HK-2 (cell line): ENCODE measurements around the gene CTNND1.

Source experiments
- DNase-seq: peaks from one replicate; pipeline ENCODE4 v3.0.0-alpha.2; 2018; ENCODE audit not compliant: unreplicated experiment

CTNND1 gene

DNA sequence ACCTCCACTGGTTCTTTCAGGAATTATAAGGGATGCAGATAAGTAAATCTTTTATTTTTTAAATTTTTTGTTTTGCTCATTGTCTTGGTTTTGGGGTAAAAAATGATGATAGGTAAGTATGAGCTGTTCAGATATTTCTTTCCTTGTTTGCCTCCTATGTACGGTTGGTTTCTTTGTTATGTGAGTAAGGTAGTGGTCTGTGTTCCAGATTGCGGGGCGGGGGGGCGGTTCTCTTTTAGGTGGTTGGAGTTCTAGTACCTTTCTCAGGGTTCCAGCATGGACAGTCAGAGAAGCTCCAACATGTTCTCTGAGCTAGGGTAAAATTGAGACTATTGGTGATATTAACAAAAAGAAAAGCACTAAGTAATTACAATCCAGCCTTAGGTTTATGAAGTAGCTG is 2.4 kb downstream of the CTNND1 start:
- DNase-seq, result no peak

DNA sequence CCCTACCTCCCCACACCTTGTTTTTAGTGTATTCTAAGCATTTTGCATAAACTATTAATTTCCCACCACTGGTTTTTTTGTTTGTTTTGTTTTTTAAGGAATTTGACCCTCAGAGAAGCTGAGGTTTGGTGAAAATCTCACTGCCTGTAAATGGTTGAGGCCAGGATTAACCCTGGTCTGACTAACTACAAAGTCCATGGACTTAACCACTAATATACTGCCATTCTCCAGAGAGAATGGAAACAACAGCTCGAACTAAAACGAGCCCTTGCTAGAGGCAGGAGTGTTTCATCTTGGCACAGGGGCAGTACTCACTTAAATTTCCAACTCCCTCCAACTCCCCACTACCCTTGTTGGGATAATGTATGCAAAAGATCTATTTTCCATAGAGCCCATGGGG is 3.0 kb downstream of the CTNND1 start:
- no peak for DNase-seq

DNA sequence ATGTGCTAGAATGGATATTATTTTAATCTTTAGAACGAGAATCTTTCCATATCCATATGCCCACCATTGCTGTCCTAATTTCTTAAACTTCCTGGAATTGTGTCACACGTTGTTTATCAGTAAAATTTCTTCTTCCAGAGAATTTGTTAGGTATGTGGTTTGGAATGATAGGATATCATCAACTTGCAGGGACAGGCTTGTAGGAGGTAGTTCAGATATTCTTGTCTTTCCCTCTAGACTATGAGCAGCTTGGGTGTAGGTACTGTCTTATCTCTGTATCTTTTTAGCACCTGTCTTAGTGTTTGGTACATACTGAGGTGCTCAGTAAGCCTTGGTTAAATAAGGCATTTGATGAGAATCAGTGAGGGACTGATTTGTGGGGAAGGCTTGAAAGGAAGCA is 3.4 kb downstream of the CTNND1 start:
- no peak for DNase-seq

DNA sequence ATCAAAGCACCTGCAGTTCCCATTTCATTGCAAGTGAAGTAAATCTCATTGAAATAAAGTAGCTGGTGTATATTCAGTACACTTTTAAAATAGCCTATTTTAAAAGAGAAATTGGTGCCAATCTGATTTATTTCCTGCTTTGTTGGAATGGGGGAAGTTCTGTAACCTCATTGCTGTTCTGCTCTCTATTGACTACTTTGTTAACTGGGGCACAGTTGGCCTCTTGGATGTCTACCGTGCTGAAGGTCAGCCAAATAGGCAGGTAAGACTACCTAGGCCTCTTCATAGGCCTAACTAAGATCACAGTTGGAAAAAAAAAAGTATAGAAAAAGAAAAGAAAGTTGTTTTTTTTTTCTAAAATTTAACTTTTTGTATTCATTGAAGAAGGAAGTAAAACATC is 9.2 kb downstream of the CTNND1 start:
- no peak for DNase-seq

DNA sequence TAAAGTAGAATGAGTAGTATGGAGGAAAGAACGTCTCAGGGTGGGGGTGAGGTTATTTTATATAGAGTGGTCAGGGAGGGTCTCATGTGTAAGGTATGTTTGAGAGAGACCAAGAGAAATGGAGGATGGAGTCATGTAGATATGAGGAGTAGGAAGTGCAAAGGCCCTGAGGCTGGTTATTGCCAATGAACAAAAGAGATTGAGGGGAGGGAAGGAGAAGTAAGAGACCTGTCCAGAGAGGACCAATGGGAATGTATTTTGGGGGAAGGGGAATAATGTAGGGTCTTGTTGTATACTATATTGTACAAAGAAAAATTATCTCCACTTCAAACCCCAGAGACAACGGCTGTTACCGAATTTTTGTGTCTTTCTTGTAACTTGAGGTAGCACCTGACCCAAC is 9.8 kb downstream of the CTNND1 start:
- DNase-seq, result no peak

DNA sequence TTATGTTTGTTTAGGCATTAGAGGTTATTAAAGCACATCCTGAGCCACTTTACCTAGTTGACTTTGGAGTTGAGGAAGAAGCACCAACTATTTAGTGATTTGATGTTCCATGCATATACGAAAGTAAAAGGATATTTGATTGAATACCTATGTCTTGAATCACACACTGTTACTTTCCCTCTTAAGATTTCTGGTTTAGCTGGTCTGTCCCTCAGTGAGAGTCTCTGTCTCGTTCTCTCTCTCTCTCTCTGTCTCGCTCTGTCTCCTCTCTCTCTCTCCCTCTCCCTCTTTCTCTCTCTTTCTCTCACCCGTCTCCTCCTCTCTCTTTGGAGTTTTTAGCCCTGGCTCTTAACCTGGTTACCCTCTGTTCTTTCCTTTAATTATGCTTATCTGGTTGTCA is 11.0 kb downstream of the CTNND1 start:
- DNase-seq, result no peak

DNA sequence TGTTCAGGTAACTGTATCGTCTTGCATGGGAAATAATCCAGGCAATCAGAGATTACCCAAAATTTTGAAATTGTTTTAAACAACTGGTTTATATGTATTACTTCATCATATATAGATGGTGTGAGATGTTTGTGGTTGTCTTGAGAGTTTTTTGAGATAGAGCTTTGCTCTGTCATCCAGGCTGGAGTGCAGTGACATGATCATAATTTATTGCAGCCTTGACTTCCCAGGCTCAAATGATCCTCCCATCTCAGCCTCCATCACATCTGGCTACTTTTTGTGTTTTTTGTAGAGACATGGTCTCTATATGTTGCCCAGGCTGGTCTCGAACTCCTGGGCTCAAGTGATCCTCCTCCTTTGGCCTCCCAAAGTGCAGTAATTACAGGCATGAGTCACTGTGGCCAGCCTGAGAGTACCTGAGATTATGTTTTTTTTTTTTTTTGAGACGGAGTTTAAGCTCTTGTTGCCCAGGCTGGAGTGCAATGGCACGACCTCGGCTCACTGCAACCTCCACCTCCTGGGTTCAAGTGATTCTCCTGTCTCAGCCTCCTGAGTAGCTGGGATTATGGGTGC is 11.5 kb downstream of the CTNND1 start:
- no peak for DNase-seq

DNA sequence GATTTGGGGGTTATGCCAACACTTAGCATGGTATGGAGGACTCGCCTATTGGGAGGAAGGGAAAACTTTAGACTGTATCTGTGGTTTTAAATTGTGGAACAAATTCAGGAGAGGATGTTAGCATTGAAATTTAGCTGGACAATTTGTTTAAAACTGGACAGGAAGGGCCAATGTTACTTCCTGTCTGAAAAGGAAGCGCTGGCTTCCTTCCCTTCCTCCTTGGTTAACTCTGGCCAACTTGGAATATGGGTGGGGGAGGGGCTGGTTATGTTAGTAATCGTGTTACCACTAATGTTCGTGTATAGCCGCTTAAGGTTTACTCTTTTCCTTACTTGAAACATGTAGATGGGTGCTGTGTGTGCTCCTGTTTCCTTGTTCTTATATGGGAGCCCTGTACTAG is 13.9 kb downstream of the CTNND1 start:
- no peak for DNase-seq

DNA sequence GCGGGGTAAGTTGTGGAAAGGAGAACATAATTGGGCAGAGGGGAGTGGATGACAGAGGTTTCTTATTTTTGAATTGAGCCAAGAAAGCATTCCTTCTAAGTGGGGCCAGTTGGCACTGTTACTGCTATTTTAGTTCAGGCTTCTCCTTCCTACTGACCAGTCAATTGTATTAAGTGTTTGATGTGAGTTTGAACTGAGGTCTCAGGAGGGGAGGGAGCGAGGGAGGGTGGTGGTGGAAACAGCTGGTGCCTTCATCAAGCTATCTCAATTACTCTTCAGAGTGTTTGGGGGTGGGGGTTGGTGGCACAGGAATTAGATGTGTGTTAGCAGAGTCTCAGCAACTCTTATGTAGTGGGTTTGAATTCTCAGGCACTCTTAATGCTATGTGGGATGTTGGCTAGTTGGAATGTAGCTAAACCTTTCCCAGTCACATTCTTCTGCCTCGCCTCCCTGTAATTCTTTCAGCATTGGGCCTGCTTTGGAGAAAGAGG is 14.5 kb downstream of the CTNND1 start:
- DNase-seq, result no peak

DNA sequence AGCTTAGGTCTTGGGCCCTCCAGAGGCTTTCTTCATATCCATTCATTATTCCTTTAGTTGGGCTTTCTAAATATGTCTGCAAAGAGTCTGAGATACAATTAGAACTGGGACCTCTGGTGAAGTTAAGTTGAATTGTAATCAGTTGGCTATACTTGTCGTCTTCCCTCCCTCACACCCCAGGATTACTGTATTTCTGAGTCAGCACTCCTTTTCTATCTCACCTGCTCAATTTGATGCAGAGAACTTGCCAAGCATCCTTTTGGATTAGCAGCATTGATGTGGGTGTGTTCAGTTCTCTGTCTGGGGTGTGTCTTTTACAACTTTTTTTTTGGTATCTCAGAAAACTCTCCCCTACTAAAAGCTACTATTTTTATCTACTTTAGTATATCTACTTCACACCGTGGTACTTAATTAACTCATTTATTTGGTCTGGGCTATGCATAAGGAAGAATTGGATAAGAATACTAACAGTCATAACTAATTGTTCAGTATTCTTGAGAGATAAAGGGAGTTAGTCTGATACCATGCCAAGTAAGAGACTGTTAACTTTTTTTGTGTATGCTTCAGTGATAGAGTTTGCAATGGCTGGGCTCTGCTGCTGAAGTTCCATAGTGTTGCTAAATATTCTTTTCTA is 15.1 kb downstream of the CTNND1 start:
- DNase-seq, result no peak

DNA sequence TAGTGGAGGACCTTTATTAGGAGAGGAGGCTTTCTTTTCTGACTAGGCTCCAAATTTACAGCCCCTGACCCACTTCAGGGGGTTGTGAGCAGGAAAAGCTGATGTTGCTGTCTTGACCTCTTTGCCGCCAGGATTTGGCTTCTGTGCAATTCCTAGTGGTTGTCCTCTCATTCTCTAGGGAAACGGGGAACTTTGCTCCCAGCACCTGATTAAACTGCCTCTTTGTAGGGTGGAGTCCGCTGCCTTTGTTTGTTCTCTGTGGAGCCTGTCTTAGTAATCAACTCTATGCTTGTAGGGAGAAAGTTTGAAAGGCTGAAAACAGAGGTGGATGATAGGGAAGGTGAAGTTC is 16.3 kb downstream of the CTNND1 start:
- no peak for DNase-seq

DNA sequence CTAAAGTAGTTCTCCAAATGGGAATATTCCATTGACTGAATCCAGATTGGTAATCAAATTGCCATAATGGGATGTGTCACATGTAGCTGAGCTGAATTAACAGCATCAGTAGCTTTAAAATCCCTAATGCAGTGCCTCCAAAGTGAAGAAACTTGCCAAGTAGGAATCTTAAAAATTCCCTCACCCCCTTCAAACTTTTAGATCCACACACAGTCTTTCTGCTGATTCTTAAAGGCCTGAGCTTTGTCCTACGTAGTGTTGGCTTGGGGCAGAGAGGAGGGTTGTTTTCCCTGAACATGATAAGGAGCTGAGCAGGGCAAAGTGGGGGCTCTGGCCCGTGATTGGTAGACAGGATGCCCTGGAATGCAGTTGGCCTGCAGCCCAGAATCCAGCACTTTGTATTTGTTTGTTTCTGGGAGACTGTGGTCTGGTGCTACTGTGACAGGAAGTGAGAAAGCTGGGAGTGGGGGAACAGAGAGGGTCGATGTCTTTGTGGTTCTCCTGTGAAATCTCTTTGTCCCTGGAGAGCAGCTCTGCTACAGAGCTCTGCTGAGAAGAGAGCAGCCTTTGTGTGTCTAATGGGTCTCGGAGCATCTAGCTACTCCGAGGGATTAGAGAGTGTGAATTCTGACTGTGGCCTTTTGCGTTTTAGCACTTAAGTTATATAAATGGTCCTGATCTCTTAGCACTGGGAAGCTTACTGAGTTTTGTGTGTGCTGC is 16.9 kb downstream of the CTNND1 start:
- peak; percentile 83 for DNase-seq

DNA sequence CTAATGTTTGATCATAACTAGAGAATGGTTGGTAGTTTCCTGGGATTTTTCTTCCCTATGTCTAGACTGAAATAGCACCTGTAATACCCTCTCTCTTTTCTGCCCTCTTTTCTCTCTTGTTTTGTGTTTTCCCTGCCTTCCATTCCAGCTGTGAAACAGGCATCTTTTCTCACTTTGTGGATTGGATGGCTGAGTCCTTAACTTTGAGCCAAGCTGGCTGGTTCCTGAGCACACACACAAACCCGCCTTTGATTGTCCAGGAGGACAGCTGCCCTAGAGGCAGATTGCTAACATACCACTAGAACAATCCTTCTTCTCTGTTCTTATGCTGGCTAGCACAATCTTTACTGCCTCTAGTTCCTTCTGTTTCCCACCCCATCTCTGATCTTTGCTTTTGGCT is 17.7 kb downstream of the CTNND1 start:
- DNase-seq, result no peak

DNA sequence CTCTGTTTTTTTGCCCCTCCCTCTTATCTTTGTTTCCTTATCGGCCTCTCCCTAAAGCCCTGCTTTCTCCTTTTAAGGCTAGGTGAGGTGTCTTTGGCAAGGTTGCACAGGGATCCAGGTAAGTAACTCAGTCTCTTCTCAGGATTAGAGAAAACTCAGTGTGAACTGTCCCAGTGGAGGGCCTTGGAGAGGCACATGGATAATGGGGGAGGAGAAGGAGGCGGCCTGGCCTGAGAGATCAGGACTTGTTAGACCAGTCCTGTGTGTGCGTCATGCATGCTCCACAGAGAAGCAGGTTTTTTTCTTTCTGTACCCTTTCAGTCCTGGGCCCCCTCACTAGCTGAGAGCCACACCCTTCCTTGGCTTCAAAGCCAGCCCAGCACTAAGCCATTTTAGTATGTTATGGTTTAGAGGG is 19.9 kb downstream of the CTNND1 start:
- DNase-seq, result no peak

DNA sequence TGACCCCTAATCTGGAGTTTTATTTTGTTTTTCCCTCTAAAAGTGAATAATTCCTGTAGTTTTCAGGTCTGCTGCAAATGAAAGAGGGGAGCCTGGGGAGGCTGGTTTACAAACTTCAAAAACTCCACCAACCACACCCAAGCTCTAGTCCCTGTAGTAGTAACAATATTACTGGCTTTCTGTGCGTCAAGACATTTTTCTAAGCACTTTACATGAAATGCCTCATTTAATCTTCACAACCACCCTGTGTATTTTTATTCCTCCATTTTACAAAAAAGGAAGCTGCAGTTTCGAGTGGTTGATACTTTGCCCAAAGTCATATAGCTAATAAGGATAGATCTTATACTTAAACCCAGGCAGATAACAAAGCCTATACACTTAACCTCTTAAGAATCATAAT is 23.5 kb downstream of the CTNND1 start:
- no peak for DNase-seq

DNA sequence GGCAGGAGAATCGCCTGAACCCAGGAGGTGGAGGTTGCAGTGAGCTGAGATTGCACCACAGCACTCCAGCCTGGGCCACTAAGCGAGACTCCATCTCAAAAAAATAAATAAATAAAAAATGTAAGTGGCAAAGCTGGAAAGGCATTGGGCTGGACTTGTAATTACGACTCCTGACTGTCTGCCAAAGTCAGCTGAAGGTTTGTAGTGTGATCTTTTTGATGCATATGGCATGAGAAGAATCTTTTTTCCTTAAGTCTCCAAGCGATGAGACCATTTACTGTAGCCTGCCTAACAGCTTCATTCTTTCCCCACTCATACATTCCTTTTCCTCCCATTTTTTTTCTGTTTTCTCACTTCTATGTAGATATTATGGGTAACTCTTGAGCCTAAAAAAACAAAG is 24.8 kb downstream of the CTNND1 start:
- no peak for DNase-seq

DNA sequence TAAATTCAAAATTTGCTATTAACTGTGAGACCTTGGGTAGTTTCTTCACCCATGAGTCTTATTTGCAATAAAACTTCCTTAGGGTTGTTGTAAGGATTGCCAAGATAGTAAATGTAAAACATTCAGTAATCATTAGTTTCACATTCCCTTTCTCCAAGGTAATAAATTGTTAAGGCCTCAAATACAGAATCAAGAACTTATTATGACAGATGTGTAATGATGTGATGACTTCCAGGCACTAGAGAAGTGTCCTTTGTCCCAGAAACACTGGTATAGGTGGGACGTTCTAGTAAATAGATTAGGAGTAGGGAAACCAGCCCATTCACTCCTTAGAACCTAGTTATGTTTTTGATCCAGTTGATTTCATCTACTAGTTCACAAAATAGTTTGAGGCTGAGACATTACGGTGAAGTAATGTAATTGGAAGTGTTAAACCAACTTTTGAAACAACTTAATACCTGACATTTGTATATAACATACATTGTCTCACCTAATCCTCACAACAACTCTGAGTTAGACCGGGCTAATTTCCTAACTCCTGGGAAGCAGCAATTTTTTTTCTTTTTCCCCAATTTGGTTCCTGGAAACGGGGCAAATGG is 25.5 kb downstream of the CTNND1 start:
- no peak for DNase-seq

DNA sequence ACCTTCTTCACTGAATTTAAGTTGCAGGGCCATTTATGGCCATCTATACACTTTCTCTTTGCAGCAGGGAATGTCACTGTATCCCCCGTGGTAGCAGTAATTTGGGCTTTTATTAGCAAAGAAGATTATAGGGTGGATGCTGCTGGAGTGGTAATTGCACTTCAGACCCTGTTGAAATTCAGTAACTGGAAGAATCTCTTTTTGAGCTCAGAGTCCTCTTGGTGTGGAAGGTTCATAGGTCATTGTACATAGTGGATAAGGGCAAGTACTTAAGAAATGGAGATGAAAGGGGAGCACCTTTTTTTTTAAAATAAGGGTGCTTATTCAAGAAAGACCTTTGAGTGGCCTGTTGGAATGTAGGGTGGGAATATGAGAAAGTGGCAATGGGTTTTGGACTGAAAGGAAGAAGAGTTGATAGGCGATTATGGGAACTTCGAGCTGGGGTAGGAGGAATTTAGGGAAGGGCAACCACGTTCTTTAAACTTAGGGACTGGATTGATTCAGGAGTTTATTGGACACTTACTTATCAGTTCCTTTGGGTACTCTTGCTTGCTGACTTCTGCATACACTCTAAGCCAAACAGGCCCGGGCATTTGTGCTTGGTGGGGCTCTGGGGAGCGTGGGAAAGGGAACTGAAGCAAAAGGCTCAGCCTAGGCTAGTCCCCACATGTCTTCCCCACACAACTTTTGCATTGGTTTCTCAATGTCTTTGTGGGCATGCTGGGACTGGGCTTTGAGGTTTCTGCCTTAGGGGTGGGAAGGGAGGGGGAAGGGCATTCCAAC is 26.5 kb downstream of the CTNND1 start:
- DNase-seq, result no peak

DNA sequence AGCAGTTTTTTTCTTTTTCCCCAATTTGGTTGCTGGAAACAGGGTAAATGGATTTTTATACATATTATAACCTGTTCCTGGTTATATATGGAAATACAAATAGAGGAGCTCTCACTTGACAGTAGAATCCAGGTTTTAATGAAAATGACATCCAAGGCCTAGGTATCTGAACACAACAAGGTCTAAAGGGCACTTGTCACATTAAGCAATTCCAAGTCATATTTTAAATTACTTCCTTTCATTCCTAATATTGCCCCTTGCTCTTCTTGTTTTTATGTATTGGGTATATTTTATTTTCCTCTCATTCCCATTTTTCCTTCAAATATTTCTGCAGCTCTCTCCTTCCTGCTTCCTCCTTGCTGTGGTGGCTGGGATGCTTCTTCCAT is 27.1 kb downstream of the CTNND1 start:
- DNase-seq, result no peak

DNA sequence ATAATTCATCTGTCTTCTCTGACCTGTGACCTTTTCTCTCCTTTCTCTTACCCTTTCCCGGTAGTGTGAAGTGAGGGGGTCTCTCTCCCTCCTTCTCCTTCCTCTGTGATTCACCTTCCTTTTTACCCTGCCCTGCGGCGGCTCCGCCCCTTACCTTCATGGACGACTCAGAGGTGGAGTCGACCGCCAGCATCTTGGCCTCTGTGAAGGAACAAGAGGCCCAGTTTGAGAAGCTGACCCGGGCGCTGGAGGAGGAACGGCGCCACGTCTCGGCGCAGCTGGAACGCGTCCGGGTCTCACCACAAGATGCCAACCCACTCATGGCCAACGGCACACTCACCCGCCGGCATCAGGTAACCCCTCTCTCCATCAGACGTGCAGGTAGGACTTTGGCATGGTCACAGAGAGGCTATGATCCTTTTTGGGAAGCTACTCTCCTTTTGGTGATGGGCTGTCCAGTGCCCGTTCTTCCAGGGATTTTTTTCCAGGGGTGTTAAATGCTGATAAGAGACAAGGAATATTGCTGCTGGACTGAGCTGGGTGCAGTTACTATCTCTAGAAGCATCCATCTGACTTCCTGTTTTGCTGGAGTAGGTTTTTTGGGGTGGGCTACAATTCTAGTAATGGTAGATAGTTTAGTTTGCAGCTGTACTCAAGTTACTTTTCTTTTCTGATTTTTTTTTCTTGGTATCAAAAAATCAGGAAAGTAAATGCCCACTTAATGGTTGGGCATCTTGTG is 29.9 kb downstream of the CTNND1 start:
- no peak for DNase-seq

DNA sequence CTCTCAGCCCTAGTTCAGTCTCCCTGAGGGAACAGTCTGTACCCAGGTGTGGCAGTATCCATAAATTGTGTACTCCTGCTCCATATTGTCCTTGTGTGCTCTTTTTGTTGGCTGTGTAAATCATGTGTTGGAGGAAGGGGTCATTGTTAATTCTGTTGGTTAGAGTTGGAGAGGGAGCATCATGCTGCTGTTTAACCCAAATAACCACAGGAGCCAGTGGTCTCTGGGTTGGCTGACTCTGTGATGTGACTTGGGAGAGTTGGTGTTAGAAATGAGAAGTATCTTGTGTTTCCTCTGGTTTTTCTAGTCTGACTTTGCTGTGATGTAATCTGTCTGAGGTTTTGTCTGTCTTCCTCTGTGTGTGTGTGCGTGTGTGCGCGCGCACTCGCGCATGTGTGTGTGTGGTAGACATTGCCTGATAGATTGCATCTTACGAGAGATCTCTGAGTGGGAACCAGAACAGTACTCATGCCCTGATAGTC is 30.5 kb downstream of the CTNND1 start:
- DNase-seq, result peak; percentile 55
